Anterior cingulate cortex (tissue), 58 donors: ENCODE measurements around the gene P2RY6.
A peak's percentile ranks its signal among the peaks of the same experiment; 100 is the strongest.
"Not testable (repeated sequence)": the region's sequence is repeated elsewhere in the genome, so short reads cannot be mapped to it uniquely, and the experiment has no call there.

Experiments used
- DNase-seq, 58 donors: peaks; one replicate each; lab custom pipeline; 2025; lab: John Stamatoyannopoulos, UW

The P2RY6 gene

GRCh38 chr11:73273222-73273895 lies 1.2 kb downstream of the P2RY6 start:
- DNase-seq: no peak

GRCh38 chr11:73274191-73274590 lies 2.1 kb downstream of the P2RY6 start:
- not testable (repeated sequence) for DNase-seq

- DNase-seq: peak in 1 of 58 donors; percentile 11
These were observed 2.7 kb downstream of the P2RY6 start for GRCh38 chr11:73274722-73275380.

- DNase-seq: no peak
These were observed 3.2 kb downstream of the P2RY6 start for GRCh38 chr11:73275381-73275750.

GRCh38 chr11:73277467-73277866 lies 5.3 kb downstream of the P2RY6 start:
- no peak for DNase-seq

GRCh38 chr11:73280626-73281025 lies 8.5 kb downstream of the P2RY6 start:
- DNase-seq: no peak

- no peak for DNase-seq
These were observed 9.1 kb downstream of the P2RY6 start for GRCh38 chr11:73281201-73281741.

- no peak for DNase-seq
These were observed 9.9 kb downstream of the P2RY6 start for GRCh38 chr11:73281796-73282660.

GRCh38 chr11:73283276-73284000 lies 11.3 kb downstream of the P2RY6 start:
- DNase-seq: no peak

GRCh38 chr11:73284106-73284505 lies 12.0 kb downstream of the P2RY6 start:
- no peak for DNase-seq

- DNase-seq: no peak
These were observed 13.6 kb downstream of the P2RY6 start for GRCh38 chr11:73285721-73286120.

- no peak for DNase-seq
These were observed 14.2 kb downstream of the P2RY6 start for GRCh38 chr11:73286240-73286810.

- no peak for DNase-seq
These were observed 15.4 kb downstream of the P2RY6 start for GRCh38 chr11:73287400-73288101.

- no peak for DNase-seq
These were observed 16.2 kb downstream of the P2RY6 start for GRCh38 chr11:73288192-73288872.

GRCh38 chr11:73288873-73289707 lies 17.0 kb downstream of the P2RY6 start:
- DNase-seq: peak in 51 of 58 donors; percentile 23 to 80 (median 56)

GRCh38 chr11:73290536-73290935 lies 18.4 kb downstream of the P2RY6 start:
- DNase-seq: no peak

- DNase-seq: no peak
These were observed 19.1 kb downstream of the P2RY6 start for GRCh38 chr11:73291196-73291595.
